Activated T-cell treated with anti-CD3 and anti-CD28 coated beads, Interleukin-2, amount 50 U/mL, for 1 hour (primary cell): ENCODE results near the gene NUP93.

ENCODE experiments used
- DNase-seq: peaks from one replicate; pipeline ENCODE4 v3.0.0-alpha.2; 2020

NUP93 gene

GRCh38 chr16:56824331-56824730 is 94.4 kb downstream of the NUP93 start:
- DNase-seq: no peak

DNA sequence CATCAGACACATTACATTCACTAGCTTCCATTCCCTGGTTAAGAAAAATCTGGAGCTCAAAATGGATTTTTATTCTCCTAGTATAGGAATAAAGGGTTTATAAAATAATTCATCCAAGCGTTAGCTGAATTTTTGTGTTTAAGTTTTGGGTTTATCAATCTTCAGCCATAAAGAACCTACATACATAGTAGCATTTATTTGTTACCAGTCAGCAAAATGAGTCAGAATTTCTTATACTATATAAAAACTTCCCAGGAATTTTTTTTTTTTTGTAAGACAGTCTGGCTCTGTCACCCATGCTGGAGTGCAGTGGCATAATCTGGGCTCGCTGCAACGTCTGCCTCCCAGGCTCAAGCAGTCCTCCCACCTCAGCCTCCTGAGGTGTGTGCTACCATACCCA is 94.9 kb downstream of the NUP93 start:
- no peak for DNase-seq

GRCh38 chr16:56825826-56826225 is 95.9 kb downstream of the NUP93 start:
- DNase-seq: no peak

- no peak for DNase-seq
Measured at GRCh38 chr16:56828647-56829046, 98.7 kb downstream of the NUP93 start.

DNA sequence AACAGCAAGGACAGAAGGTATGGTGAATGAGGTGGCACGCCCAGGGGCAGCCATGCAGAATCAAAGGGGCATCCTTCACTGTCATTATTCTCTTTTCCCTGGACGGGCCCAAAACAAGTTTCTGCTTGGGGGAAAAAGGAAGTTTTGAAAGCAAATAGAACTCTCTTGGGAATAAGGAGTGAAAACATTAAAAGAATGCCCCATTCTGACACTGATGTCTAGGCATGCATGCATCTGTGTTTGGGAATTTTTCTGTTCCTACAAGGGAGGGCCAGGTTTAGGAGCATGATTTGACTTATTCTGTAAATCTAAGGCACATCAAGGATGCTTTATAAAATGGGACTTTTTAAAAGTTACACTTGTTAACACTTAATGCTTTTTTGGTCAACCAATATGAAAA is 100.7 kb downstream of the NUP93 start:
- no peak for DNase-seq

DNA sequence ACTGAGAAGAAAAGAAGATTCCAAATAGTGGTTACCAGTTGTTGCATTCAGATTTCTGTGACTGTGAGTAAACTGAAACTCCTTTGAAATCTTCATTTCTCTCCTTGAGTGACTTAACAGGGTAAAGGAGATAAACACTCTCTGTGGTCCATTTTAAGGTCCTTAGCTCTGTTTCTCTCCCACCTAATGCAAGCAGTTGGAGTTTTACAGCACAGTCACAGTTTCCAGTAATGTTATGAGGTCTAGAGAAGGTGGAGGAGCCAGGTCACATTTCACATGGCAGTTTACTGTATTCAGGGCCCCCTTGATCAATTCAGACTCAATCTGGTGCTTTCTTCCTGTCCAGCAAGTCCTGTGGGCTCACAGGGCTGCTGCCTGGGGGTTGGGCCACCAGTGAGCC is 102.8 kb downstream of the NUP93 start:
- no peak for DNase-seq

- no peak for DNase-seq
Measured at GRCh38 chr16:56833243-56833970, 103.5 kb downstream of the NUP93 start.

DNA sequence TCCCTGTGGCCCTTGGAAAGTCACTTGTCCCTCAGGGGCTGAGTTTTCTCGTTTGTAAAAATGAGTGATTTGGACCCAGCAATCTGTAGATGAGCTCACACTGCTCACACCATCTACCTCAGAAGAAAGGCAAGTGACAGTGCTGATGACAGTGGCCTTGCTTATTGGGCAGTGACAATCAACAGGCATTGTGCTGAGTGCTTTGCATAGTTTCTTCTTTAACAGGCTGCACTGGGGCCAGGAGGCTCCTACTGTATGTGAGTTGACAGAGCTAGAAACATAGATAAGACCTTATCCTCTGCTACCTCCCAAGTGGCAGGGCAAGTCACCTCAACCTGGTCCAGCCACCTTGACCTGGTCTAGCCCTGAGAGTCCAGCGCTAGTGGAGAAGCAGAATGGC is 105.4 kb downstream of the NUP93 start:
- no peak for DNase-seq

- no peak for DNase-seq
Measured at GRCh38 chr16:56836410-56837230, 106.7 kb downstream of the NUP93 start.

GRCh38 chr16:56838622-56839337 is 108.9 kb downstream of the NUP93 start:
- no peak for DNase-seq

DNA sequence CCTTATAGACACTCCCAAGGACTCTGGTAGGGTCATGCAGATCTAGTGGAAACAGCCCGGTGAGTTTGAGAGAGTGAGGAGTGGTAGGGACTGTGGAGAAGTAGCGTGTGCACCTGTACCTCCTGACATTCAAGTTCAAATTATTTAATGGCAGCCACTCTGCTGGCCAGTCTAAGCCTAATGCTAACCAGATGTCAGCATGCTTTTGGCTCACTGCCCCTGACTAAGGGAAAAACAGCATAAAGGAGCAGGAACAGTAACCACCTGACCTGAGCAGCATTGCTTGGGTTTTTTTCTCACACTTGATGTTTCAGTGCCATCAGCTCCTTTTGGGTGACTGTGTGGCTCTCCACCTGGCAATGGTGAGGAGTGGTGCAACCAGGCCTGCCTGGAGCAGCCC is 111.3 kb downstream of the NUP93 start:
- DNase-seq: no peak

- DNase-seq: no peak
Measured at GRCh38 chr16:56841659-56842058, 111.7 kb downstream of the NUP93 start.

DNA sequence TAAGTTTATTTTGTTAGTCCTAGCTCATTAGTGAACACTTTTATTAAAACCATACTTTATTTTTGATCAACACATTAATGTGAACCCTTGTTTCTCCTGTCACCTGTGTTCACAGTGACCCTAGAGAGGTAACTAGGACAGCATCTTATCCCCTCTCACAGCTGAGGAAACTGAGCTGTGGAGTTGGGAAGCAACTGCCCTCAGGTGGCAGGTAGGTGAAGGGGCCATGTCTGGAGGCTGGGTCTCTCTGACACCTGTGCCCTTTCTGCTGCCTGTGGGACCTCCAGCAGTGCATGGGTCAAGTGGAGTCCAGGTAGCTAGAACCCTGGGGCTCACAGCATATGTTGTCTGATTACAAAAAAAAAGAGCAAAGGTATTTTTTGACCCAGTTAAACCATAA is 112.2 kb downstream of the NUP93 start:
- DNase-seq: no peak

DNA sequence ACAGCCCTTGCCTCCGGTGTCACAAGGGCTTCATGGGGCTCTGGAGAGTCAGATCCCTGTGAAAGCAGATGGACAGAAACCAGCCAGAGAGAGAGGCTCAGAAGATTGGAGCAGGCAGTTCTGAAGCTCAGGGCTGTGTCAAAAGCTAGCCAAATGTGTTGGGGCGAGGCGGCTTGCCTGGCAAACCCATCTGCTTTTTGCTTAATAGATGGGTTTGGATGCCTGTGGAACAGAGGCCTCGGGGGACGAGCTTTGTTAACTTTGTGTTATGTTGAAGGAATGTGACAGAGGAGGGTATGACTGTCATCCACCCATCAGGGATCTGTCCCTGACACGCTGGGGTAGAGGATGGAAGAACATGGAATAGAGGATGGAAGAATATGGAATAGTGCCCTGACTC is 114.1 kb downstream of the NUP93 start:
- no peak for DNase-seq

DNA sequence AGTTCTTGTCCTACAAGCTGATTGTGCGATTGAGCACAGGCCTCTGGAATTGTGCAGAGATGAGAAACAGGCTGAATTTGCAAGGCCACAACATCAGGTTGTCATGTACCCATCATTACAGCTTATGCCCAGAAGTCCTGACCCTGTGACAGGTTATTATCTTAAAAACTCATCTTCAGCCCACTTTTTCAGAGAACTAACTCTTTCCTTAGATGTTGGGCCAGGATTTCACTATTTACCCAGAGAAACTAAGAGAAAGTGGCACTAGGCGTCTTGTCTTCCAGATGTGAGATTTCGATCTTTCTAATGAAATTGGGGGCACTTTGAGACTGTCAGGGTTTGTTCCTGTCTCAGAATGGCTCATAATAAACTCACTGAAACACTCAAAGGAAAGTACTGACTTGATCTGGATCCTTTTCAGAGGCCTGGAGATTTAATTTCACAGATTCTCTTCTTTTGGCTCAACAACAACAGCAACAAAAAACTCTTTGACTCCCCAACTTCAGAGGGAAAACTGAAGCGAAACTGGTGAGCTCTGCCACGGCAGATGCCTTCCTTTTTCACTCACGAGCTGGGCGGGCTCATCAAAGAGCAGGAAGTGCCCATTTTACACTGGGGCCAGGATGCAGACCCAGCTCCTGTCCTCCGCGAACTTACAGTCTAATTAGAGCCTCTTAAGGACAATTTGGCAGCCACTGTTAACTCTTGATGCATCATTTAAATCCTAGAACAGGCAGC is 117.4 kb downstream of the NUP93 start:
- no peak for DNase-seq

DNA sequence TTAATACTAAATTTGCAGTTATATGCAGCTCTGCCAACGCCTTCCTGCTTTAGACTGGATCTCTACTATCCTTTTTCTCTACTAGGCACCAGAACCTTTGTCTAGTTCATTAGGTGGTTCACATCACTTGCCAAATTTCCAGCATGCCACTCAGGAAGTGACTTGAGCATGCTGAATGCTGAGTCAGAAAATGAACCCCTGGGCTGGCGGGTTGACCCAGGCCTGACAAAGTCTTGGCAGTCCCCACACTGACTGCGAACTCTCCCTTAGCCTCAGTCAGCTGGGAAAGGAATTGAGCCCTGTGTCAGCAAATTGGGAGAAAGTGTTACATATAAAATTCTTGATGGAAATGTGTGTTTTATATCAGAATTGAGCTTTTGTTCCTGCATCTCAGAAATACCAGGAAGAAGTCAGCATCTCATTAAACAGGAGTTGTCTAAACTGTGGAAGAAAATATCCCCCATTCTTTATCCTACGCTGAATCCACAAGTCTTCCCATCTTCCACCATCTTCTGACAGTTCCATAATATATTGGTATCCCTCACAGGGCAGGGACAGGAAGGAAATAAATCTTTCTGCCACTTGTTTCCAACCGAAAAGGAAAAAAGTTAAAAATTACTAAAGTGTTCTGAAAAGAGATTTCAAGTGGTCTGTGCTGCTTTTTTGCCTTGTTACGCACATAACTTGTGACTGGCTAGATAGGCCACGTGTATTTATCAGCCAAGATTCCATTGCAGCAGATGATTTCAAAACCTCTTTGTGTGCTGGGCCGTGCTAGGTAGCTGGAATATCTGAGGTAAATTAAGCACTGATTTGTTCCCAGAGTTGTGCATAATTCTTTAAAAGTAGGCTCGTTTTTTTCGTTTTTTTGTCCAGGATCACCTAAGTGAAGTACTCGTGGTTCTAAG is 118.4 kb downstream of the NUP93 start:
- no peak for DNase-seq

DNA sequence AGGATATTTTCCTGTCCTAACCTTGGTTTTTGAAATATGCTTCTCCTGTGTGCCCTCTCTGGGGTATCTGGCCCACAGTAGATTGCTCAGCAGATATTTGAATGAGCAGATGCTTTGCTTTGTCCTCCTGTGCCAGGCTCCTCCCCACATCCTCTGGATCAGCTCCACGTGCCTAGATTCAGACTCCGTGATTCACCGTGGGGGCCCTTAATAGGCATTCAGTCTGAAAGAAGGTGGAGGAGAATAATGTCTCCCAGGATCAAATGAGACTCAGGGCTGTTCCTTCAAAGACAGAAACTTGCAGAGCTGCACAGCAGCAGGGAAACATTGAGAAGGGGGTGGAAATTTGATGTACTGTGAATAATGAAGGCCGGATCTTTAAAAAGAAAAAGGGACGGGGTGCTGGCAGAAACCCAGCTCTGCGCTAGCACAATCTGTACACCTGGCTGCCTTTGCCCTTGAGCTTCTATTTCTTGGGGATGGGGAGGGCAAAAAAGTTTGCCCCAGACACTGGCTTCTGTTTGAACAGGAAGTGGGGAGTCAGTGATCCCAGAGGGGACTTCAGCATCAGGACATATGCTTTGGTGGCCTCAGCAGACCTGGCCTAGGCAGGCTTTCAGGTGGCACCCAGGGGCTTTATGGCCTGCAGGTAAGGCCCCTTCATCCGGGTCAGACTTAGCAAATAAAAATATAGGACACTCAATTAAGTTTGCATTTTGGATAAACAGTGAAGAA is 119.2 kb downstream of the NUP93 start:
- DNase-seq: no peak

- no peak for DNase-seq
Measured at GRCh38 chr16:56849690-56850680, 120.1 kb downstream of the NUP93 start.

- no peak for DNase-seq
Measured at GRCh38 chr16:56851671-56852400, 121.9 kb downstream of the NUP93 start.
